Measurements from ENCODE around the gene PCNX2. TPM values are rescaled to one million over a fixed set of nuclear protein-coding genes. Genes with fewer than 3 reads are reported as not detected.

The PCNX2 gene
- polyA plus RNA-seq, 3 donors, result 0.29 to 7.9 (median 0.62) TPM

DNA sequence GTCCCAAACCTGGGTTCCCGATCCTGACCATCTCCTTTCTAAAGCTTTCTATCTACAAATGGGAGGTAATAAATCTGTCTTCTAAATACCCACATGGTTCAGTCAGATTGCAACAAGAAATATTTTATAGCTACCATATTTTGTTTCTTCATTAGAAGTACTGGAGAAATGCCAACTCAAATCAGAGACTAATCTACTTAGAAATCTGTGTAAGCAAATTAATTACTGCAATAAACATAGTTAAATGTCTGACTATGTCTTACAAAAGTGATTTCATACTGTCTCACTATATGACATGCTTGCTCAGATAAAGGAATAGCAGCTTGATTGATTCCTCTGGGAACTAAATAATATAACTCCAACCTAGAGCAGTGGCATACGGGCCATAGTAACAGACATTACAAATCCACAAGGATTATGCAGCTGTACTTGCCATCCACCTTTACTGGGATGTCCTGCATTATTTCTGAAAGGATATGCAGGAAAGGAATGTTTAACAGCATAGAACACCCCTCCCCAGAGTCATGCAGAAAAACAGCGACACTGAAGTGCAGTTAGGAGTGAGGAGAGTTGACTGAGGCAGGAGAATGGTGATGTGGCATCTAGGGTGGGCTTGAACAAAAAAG is 80.3 kb downstream of the PCNX2 start:
- Histone ChIP-seq H3K4me1 (ENCODE audit: control insufficient read depth in 1 of 2, insufficient read depth in 2 of 2, low read length in 2 of 2) (no peaks in the 10 kb centered on the region), H4K20me1 (ENCODE audit: insufficient read depth, low read length) (no peaks in the 10 kb centered on the region), H3K9me3 (replicated peaks in 1 of 2; ENCODE audit: control insufficient read depth in 1 of 2, insufficient read depth in 1 of 2, low read length in 2 of 2) (no peaks in the 10 kb centered on the region), H3K4me3 (replicated peaks in 1 of 3; ENCODE audit: low read depth in 2 of 3, low read length in 3 of 3) (no peak overlapping the region), H3K4me2 (replicated peaks; ENCODE audit: extremely low read depth, low read length, poor library complexity, severe bottlenecking) (no peak overlapping the region), H3K36me3 (replicated peaks in 1 of 2; ENCODE audit: control insufficient read depth in 1 of 2, insufficient read depth in 2 of 2, low read length in 2 of 2) (peaks cover 0 to 2% of the 10 kb centered on the region in 2 donors), H3K27ac (ENCODE audit: low read depth in 1 of 2, low read length in 2 of 2) (no peak overlapping the region), H3K79me2 (ENCODE audit: insufficient read depth, low read length) (no peaks in the 10 kb centered on the region), H3K9ac (ENCODE audit: insufficient read depth, low read length, poor library complexity, severe bottlenecking) (no peak overlapping the region), H3K27me3 (ENCODE audit: control insufficient read depth in 2 of 2, insufficient read depth in 2 of 2, low read length in 2 of 2) (no peaks in the 10 kb centered on the region), H2AFZ (ENCODE audit: insufficient read depth, low read depth, low read length, poor library complexity, severe bottlenecking) (no peak overlapping the region)
- no peak for DNase-seq
- intact Hi-C loops (cut with micrococcal nuclease), result no loop called here
- Mint-ChIP-seq H3K36me3 (peaks cover 3 to 12% of the 10 kb centered on the region in 2 donors), H3K27ac (no peak overlapping the region), H3K27me3 (ENCODE audit: low read depth in 3 of 3) (no peaks in the 10 kb centered on the region), H3K9me3 (peaks cover 0 to 4% (median 3%) of the 10 kb centered on the region in 7 donors), H3K4me1 (no peaks in the 10 kb centered on the region), H3K4me3 (no peak overlapping the region)
- no CpG with 5 or more reads among the region's 3 CpGs for WGBS (ENCODE audit: insufficient coverage)
- TF ChIP-seq, protein P1, sequence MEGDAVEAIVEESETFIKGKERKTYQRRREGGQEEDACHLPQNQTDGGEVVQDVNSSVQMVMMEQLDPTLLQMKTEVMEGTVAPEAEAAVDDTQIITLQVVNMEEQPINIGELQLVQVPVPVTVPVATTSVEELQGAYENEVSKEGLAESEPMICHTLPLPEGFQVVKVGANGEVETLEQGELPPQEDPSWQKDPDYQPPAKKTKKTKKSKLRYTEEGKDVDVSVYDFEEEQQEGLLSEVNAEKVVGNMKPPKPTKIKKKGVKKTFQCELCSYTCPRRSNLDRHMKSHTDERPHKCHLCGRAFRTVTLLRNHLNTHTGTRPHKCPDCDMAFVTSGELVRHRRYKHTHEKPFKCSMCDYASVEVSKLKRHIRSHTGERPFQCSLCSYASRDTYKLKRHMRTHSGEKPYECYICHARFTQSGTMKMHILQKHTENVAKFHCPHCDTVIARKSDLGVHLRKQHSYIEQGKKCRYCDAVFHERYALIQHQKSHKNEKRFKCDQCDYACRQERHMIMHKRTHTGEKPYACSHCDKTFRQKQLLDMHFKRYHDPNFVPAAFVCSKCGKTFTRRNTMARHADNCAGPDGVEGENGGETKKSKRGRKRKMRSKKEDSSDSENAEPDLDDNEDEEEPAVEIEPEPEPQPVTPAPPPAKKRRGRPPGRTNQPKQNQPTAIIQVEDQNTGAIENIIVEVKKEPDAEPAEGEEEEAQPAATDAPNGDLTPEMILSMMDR (IDR thresholded peaks at IDR 0.05), result no peak

DNA sequence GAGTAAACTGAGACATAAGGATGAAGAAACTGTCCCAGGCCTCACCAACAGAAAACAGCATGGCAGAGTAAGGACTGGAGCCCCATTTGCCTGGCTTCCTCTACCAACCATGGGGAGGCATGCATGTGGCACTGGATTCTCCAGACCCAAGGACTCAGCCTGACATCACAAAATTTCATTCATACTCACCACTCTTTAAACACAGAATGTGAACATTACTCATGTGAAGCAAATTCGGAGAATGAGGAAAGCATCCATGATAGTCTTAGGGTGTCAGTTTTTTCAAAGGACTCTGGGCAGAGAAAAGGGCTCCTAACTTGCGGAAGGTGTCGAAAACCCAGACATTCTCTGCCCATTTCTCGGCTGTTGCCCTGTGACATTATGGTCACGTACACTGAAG is 83.9 kb downstream of the PCNX2 start:
- Mint-ChIP-seq H3K4me3 (no peak overlapping the region), H3K36me3 (peaks cover 2 to 17% of the 10 kb centered on the region in 2 donors), H3K27me3 (ENCODE audit: low read depth in 3 of 3) (peaks cover 0 to 3% (median 0%) of the 10 kb centered on the region in 3 donors), H3K4me1 (peaks cover 3% of the 10 kb centered on the region), H3K9me3 (no peaks in the 10 kb centered on the region), H3K27ac (no peak overlapping the region)
- Histone ChIP-seq H3K4me3 (replicated peaks in 1 of 3; ENCODE audit: low read depth in 2 of 3, low read length in 3 of 3) (no peak overlapping the region), H3K79me2 (ENCODE audit: insufficient read depth, low read length) (no peaks in the 10 kb centered on the region), H2AFZ (ENCODE audit: insufficient read depth, low read depth, low read length, poor library complexity, severe bottlenecking) (no peak overlapping the region), H3K27me3 (ENCODE audit: control insufficient read depth in 2 of 2, insufficient read depth in 2 of 2, low read length in 2 of 2) (no peaks in the 10 kb centered on the region), H3K4me1 (ENCODE audit: control insufficient read depth in 1 of 2, insufficient read depth in 2 of 2, low read length in 2 of 2) (no peaks in the 10 kb centered on the region), H3K36me3 (replicated peaks in 1 of 2; ENCODE audit: control insufficient read depth in 1 of 2, insufficient read depth in 2 of 2, low read length in 2 of 2) (no peaks in the 10 kb centered on the region), H3K9me3 (replicated peaks in 1 of 2; ENCODE audit: control insufficient read depth in 1 of 2, insufficient read depth in 1 of 2, low read length in 2 of 2) (no peaks in the 10 kb centered on the region), H3K9ac (ENCODE audit: insufficient read depth, low read length, poor library complexity, severe bottlenecking) (no peak overlapping the region), H3K4me2 (replicated peaks; ENCODE audit: extremely low read depth, low read length, poor library complexity, severe bottlenecking) (no peak overlapping the region), H4K20me1 (ENCODE audit: insufficient read depth, low read length) (no peaks in the 10 kb centered on the region), H3K27ac (ENCODE audit: low read depth in 1 of 2, low read length in 2 of 2) (no peak overlapping the region)
- intact Hi-C loops (cut with micrococcal nuclease), result no loop called here
- DNase-seq, result no peak
- WGBS (ENCODE audit: insufficient coverage), result 97% methylated on average over 5 of the region's 5 CpGs
- TF ChIP-seq, protein P1 (IDR thresholded peaks at IDR 0.05), result no peak

All from CD14-positive monocyte (primary cell).